ENCODE data around the gene SLC18A3. TPM values are rescaled to one million over a fixed set of nuclear protein-coding genes. Genes with fewer than 3 reads are reported as not detected.

Gene SLC18A3
- total RNA-seq, 1 experiment from 2014 or later: not detected

- Histone ChIP-seq H4K20me1 (ENCODE audit: control insufficient read depth, insufficient read depth, insufficient read length) (no peaks in the 10 kb centered on the region), H3K27ac (ENCODE audit: insufficient read length, low read depth, low read length) (no peak overlapping the region), H2BK15ac (ENCODE audit: low read depth, low read length) (no peak overlapping the region), H4K91ac (ENCODE audit: insufficient read length, low read depth, low read length) (no peak overlapping the region), H3K56ac (ENCODE audit: insufficient read length, low read depth, low read length) (no peak overlapping the region), H2BK12ac (ENCODE audit: insufficient read length, low read depth, low read length) (no peak overlapping the region), H2BK120ac (ENCODE audit: low read depth, low read length, poor library complexity, severe bottlenecking) (no peak overlapping the region), H3K27me3 (ENCODE audit: insufficient read depth, low read length) (peaks cover 3% of the 10 kb centered on the region; the same call in 1 of the 2 replicates), H3K4ac (ENCODE audit: low read depth, low read length) (no peak overlapping the region), H3K79me2 (ENCODE audit: insufficient read depth, low read length) (no peaks in the 10 kb centered on the region), H3K14ac (ENCODE audit: insufficient read depth, low read length) (no peak overlapping the region; the same call in 1 of the 2 replicates), H3K9ac (ENCODE audit: extremely low read depth, insufficient read length, low read length) (no peak overlapping the region), H2BK20ac (ENCODE audit: low read depth, low read length, poor library complexity, severe bottlenecking) (no peak overlapping the region), H3K4me2 (ENCODE audit: insufficient read depth, insufficient read length, low read length) (no peak overlapping the region), H3K4me1 (ENCODE audit: insufficient read depth, low read length) (no peaks in the 10 kb centered on the region), H4K8ac (replicated peaks; ENCODE audit: insufficient read length, low read depth, low read length) (no peak overlapping the region), H3K79me1 (ENCODE audit: insufficient read depth, low read depth, low read length, poor library complexity, severe bottlenecking) (no peaks in the 10 kb centered on the region), H4K5ac (ENCODE audit: insufficient read length, low read depth, low read length) (no peak overlapping the region), H3T11ph (ENCODE audit: low read length) (no peak overlapping the region), H3K18ac (ENCODE audit: insufficient read length, low read depth, low read length) (no peak overlapping the region), H3K23me2 (ENCODE audit: insufficient read length, low read depth, low read length, poor library complexity, severe bottlenecking) (no peaks in the 10 kb centered on the region), H2AK5ac (ENCODE audit: insufficient read length, low read length) (no peak overlapping the region), H2AFZ (ENCODE audit: low read length) (no peak overlapping the region), H3K23ac (ENCODE audit: insufficient read length, low read depth, low read length) (no peak overlapping the region), H2BK5ac (ENCODE audit: insufficient read length, low read length) (no peak overlapping the region), H3K9me3 (ENCODE audit: control insufficient read depth, low read depth, low read length) (no peaks in the 10 kb centered on the region)
- Mint-ChIP-seq H3K27me3 (ENCODE audit: low read depth) (peaks cover 71% of the 10 kb centered on the region), H3K36me3 (ENCODE audit: insufficient read depth in 1 of 3, low read depth in 3 of 3) (no peaks in the 10 kb centered on the region), H3K4me3 (no peak overlapping the region), H3K4me1 (peaks cover 6 to 9% of the 10 kb centered on the region in 2 experiments), H3K27ac (no peak overlapping the region), H3K9me3 (no peaks in the 10 kb centered on the region; a peak in 1 of 5 replicates)
- no peak for DNase-seq
- WGBS (ENCODE audit: extremely low coverage, insufficient read length, low lambda C conversion rate): no CpG with 5 or more reads among the region's 8 CpGs
- TF ChIP-seq CTCF (conservative IDR thresholded peaks at IDR 0.05): no peak
Measured at GRCh38 chr10:49600046-49600445, 10.1 kb upstream of the SLC18A3 start.

Data from H9 (cell line).